ENCODE data around the gene NPAS3.

Gene NPAS3

GRCh38 chr14:33452995-33453394 lies 514.3 kb downstream of the NPAS3 start:
- no peak for DNase-seq

DNA sequence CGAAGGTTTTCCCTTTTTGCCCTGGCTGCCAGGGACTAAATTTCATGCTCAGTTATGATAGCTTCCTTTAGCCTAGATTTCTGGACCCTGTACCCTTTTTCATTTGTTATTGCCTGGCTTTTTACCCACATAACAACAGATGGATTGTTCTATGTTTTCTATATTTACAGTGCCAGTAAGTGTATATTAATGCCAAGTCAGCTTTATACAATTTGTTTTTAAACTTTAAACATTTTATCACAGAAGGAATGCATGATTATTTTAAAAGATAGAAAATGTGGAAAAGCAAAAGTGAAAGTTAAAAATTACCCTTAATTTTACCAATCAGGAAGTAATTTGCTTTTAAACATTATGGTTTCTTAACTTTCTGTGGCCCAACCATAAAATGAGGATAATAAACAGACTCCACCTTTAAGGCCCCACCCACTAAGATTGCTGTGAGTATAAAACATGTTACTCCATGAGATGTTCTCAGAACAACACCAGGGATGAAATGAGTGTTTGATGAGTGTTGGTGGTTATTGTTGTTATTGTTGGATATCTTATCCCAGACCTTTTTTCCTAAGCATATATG lies 515.4 kb downstream of the NPAS3 start:
- peak; percentile 17 for DNase-seq

DNA sequence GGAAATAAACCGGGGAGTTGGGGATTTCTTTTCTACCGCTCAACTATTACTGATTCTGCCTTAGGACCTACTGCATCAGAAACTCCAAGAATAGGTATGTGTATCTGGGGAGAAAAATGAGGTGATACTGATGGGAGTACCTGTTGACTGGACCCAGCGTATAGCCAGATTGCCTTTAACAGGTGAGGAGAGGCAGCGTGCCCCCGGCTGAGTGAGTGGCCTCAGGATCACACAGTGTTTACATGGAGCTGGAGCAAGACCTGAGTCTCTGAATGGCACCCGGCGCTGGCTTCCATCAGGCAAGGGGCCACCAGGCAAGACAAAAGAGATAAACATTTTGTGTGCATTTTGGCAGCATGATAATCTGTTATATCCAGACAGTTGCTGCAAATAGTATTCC lies 516.0 kb downstream of the NPAS3 start:
- DNase-seq: no peak

- no peak for DNase-seq
These were observed 517.1 kb downstream of the NPAS3 start for GRCh38 chr14:33455654-33456345.

DNA sequence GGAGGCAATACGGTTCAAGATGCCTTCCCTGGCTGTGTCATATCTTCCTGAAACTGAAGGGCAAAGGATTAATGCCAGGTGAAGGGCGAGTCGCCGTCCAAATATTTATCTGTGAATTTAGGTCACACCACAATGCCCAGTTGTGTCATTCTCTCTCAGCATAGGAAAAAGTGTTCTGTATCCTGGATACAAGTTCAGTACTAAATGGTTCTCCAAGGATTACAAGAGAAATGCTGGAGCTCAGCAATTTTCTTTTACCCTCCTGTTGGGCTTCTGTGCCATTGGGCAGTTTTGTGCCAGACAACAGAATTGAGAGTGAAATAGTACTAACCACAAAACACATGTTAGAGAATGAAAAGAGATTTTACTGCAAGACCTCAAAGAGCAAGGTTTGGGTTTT lies 518.3 kb downstream of the NPAS3 start:
- DNase-seq: no peak

GRCh38 chr14:33457617-33458016 lies 518.9 kb downstream of the NPAS3 start:
- DNase-seq: no peak

- DNase-seq: no peak
These were observed 521.5 kb downstream of the NPAS3 start for GRCh38 chr14:33460164-33460563.

GRCh38 chr14:33461036-33461435 lies 522.4 kb downstream of the NPAS3 start:
- no peak for DNase-seq

- no peak for DNase-seq
These were observed 525.1 kb downstream of the NPAS3 start for GRCh38 chr14:33463731-33464130.

GRCh38 chr14:33464254-33464962 lies 525.7 kb downstream of the NPAS3 start:
- no peak for DNase-seq

GRCh38 chr14:33465846-33466700 lies 527.4 kb downstream of the NPAS3 start:
- DNase-seq: no peak

- no peak for DNase-seq
These were observed 529.3 kb downstream of the NPAS3 start for GRCh38 chr14:33467971-33468370.

- no peak for DNase-seq
These were observed 531.2 kb downstream of the NPAS3 start for GRCh38 chr14:33469898-33470297.

DNA sequence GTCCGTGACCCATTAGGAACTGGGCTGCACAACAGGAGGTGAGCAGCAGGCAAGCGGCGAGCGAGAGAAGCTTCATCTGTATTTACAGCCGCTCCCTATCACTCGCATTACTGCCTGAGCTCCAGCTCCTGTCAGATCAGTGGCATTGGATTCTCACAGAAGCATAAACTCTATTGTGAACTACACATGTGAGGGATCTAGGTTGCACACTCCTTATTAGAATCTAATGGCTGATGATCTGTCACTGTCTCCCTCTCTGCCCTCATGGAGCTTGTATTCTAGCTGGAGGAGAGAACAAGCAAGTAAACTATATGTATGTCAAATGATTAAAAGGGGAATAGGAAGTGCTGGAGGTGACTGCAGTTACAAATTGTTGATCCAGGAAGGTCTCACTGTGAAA lies 533.1 kb downstream of the NPAS3 start:
- no peak for DNase-seq

- DNase-seq: no peak
These were observed 536.9 kb downstream of the NPAS3 start for GRCh38 chr14:33475623-33476022.

- no peak for DNase-seq
These were observed 539.1 kb downstream of the NPAS3 start for GRCh38 chr14:33477797-33478196.

GRCh38 chr14:33480071-33480886 lies 541.6 kb downstream of the NPAS3 start:
- DNase-seq: no peak

DNA sequence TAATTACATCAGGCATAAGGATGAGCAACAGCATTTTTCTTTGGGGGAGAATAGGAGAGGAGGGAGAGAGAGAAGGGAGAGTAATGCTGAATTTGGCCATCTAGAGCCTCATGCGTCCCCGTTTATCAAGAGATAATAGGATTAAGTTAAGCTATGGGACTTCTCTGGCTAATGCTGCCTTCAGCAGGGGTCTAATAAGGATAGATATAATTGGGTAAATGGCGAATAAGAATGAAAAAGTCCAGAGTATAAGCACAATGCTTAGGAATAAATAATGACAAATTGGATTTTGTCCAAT lies 542.2 kb downstream of the NPAS3 start:
- no peak for DNase-seq

DNA sequence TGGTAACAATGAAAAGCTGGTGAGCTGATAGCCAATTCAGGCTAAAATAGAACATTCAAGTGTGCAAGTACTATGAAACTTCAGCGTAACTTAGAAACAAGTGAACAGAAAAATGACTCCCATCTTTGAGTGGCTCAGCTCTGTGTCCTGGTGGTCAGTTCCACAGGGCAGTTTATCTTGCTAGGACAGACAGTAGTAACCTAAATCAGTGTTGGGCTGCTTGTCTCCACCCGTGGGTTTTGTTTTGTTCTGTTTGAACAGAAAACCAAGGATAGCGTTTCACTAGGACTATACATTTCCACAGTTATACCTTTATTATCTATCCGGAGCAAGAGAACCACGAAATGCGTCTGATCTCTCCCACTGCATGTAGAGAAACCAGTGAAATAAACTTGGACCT lies 544.4 kb downstream of the NPAS3 start:
- no peak for DNase-seq

DNA sequence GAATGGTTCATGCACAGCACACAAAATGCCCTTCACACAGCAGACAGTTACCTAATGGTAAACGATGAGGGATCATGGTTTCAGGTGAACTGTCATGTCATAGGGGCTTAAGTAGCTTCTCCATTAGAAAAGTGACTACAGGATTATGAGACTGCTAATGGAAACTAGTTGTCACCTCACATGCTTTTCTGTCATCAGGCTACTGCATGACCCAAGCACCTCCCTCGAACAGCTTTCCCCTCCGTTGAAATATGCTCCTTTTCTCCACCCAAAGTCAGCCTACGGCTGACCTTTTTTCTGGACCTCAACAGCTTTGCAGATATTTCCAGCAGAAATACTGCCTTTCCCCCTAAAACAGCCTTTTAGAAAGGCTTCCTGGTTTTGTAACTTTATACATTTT lies 544.9 kb downstream of the NPAS3 start:
- DNase-seq: no peak

GRCh38 chr14:33484264-33484663 lies 545.6 kb downstream of the NPAS3 start:
- no peak for DNase-seq

GRCh38 chr14:33486332-33486890 lies 547.7 kb downstream of the NPAS3 start:
- DNase-seq: no peak
